GM12873 (cell line): ENCODE results near the gene TPM4.
A peak's percentile ranks its signal among the peaks of the same experiment; 100 is the strongest.

Experiments
- CTCF ChIP-seq: IDR thresholded peaks from 2 replicates; pipeline ENCODE4 v1.5.1; 2012; ENCODE audit warnings: low read depth, mild to moderate bottlenecking, moderate library complexity, low read length, control low read depth; ENCODE audit not compliant: insufficient read depth; ENCODE audit errors: missing control alignments

TPM4 gene

DNA sequence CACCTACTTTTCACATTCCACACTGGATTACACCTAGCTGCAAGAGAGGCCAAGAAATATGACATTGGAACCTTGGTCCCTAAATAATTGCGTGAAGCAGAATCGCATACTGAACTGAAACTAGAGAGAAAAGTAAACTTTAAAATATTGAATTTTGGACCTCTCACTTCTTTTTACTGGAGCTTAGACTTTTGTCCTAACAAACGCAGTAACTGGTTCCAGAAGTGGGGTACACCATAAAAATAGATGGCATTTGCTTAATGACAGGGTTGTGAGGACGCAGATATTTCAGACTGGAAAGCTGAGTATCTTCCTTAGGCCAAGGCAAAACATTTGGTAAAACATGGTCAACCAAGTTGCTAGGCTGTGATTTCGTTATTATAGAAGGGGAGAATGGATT is 19.2 kb upstream of the TPM4 start:
- no peak for TF ChIP-seq CTCF

DNA sequence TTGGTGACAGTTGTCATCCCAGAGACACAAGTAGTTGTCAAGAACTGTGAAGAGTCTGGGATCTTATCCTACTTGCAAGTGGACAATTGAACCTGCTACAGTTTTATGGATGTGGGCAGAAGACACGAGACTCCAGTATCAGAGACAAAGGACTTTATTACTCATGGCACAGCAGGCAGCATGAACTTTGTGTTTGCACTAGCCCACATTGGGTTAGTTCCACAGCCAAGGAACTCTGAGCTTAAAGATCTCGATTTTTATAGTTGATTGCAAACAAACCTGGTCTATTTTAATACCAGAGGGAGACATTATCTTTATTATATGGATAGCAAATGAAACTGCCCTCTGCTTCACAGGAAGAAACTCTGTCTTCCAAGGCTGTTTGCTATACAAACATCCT is 16.0 kb upstream of the TPM4 start:
- no peak for TF ChIP-seq CTCF

DNA sequence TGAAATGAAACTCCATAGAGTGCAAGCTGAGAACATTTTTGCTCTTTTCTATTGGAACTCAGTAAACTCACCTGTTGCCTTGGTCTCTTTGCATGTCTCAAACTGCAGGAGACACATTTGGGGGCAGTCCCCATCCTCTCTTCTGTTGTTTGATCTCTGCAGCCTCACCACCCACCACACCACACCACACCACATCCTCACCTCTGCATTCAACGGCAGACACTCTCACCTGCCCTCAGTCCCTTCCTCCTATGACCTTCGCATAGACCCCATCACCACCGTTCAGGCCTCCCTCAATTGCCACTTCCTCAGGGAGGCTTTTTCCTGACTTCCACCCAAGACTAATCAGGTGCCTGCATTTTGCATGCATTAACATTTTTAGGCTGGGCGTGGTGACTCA is 14.4 kb upstream of the TPM4 start:
- TF ChIP-seq CTCF = no peak

GRCh38 chr19:16062789-16063188 is 13.5 kb upstream of the TPM4 start:
- peak; percentile 99 for TF ChIP-seq CTCF

DNA sequence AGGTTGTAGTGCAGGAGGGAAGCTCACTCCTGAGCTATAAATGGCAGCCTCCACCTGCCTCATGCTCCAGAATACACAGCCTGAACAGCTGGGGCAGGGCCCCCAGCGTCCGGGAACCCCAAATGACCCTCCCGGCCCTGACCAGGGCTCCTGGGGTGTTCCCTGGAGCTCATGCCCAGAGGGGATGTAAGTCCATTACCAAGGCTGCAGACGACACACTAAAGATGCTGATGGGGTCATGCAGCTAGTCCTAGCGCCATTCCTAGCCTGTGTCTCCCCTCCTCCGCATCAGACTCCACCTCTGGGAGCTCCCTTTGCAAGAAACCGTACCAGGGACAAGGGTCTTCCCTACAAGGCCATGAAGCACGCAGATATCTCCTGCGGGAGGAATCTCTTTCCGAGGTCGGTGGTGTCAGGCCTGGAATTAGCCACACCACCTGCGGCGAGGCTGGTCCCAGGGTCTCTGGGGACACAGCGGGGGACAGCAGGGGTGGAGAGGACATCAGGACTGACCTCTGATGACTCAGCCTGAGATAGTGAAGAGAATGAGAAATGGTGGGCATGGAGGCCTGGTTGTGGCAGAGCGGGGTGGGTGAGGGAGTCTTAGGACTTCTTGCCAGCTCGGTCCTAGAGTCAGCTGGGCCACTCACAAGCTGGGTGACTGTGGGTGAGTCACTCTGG is 11.9 kb upstream of the TPM4 start:
- TF ChIP-seq CTCF = no peak

- TF ChIP-seq CTCF = peak; percentile 66
Observed at GRCh38 chr19:16066611-16067104, 9.6 kb upstream of the TPM4 start.

DNA sequence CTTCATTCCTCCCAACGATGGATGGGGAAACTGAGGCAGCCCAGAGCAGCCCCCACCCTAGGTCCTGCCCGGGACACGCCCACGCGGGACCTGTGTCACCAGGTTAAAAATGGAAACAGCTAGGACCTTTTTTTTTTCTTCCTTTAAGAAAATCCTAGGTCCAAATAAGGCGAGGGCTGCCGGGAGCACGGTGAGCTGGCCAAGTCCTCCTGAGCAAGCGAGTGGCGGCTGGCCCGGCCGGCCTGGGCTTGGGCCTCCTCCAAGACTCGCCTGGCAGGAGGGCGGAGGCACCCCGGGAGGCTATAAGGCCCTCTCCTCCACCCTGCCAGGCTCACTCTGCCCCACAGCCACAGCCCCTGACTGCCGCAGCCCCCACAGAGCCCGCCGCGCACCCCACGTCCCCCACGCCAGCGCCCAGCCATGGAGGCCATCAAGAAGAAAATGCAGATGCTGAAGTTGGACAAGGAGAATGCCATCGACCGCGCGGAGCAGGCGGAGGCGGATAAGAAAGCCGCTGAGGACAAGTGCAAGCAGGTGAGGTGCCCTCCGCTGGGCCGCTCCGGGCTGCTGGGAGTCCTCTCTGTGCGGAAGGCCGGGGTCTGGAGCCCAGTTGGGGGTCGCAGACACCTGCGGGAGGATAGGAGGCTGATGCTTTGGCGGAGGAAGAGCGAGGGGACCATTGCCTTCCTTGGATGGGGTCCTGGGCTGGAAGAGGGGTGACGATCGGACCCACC is 8.9 kb upstream of the TPM4 start:
- no peak for TF ChIP-seq CTCF
